Mesothelial cell of epicardium (in vitro differentiated cells): Measurements from ENCODE around the gene RNU6-9. TPM values are rescaled to one million over a fixed set of nuclear protein-coding genes. Genes with fewer than 3 reads are reported as not detected.

Experiments used
- DNase-seq, 2 experiments: peaks; one replicate each; pipeline ENCODE4 v3.0.0; 2021; ENCODE audit warnings: low spot score in 2 of 2; ENCODE audit not compliant: unreplicated experiment in 2 of 2
- H3K27ac Mint-ChIP-seq: 2 replicates; pipeline ENCODE4 v1.8.0; 2021; ENCODE audit warnings: mixed read lengths
- H3K27me3 Mint-ChIP-seq: 2 replicates; pipeline ENCODE4 v1.8.0; 2021; ENCODE audit warnings: low read depth, mixed read lengths
- H3K36me3 Mint-ChIP-seq: 2 replicates; pipeline ENCODE4 v1.8.0; 2021; ENCODE audit warnings: mixed read lengths
- H3K4me1 Mint-ChIP-seq: 2 replicates; pipeline ENCODE4 v1.8.0; 2021; ENCODE audit warnings: mixed read lengths
- H3K4me3 Mint-ChIP-seq: 2 replicates; pipeline ENCODE4 v1.8.0; 2021; ENCODE audit warnings: mild to moderate bottlenecking, moderate library complexity, mixed read lengths
- H3K9me3 Mint-ChIP-seq: 2 replicates; pipeline ENCODE4 v1.8.0; 2021; ENCODE audit warnings: mixed read lengths
- CTCF ChIP-seq: fragments of 200-600 bp; sonication (generic); IDR thresholded peaks from one replicate; pipeline ENCODE4 v1.5.0; 2021; ENCODE audit warnings: antibody characterized with exemption; ENCODE audit not compliant: unreplicated experiment
- total RNA-seq: library from RNA; stranded (reverse); gene quantifications from 3 replicates; pipeline ENCODE4 v1.2.1, GENCODE V29; 2021

The RNU6-9 gene
- total RNA-seq, 1 donor from 2014 or later, result not detected

GRCh38 chr19:920051-920864 lies 27.0 kb downstream of the RNU6-9 start:
- DNase-seq, result no peak
- no peak overlapping the region for H3K27ac Mint-ChIP-seq
- peaks cover 37% of the 10 kb centered on the region for H3K27me3 Mint-ChIP-seq
- TF ChIP-seq CTCF, result no peak
- H3K9me3 Mint-ChIP-seq, result no peaks in the 10 kb centered on the region
- peaks cover 11% of the 10 kb centered on the region for H3K4me1 Mint-ChIP-seq
- H3K36me3 Mint-ChIP-seq, result no peaks in the 10 kb centered on the region
- H3K4me3 Mint-ChIP-seq, result peak overlapping the region; percentile 50

GRCh38 chr19:924553-925086 lies 31.3 kb downstream of the RNU6-9 start:
- Mint-ChIP-seq H3K9me3 (no peaks in the 10 kb centered on the region), H3K4me3 (peak overlapping the region; percentile 72), H3K4me1 (peaks cover 9% of the 10 kb centered on the region), H3K27me3 (peaks cover 17% of the 10 kb centered on the region), H3K27ac (no peak overlapping the region), H3K36me3 (no peaks in the 10 kb centered on the region)
- TF ChIP-seq CTCF, result no peak
- no peak for DNase-seq

- no peak for TF ChIP-seq CTCF
- Mint-ChIP-seq H3K4me1 (peaks cover 9% of the 10 kb centered on the region), H3K9me3 (no peaks in the 10 kb centered on the region), H3K36me3 (peaks cover 3% of the 10 kb centered on the region), H3K4me3 (peak overlapping the region; percentile 72), H3K27ac (peak overlapping the region; percentile 34), H3K27me3 (peaks cover 15% of the 10 kb centered on the region)
- DNase-seq, result no peak
Observed at GRCh38 chr19:925087-925525, 31.8 kb downstream of the RNU6-9 start.

- Mint-ChIP-seq H3K27me3 (peaks cover 11% of the 10 kb centered on the region), H3K4me1 (peaks cover 8% of the 10 kb centered on the region), H3K27ac (peak within 1 kb of the TSS; percentile 83), H3K9me3 (no peaks in the 10 kb centered on the region), H3K4me3 (peak within 1 kb of the TSS; percentile 84), H3K36me3 (peaks cover 3% of the 10 kb centered on the region)
- peak in 1 of 2 experiments; percentile 81 for DNase-seq
- peak; percentile 18 for TF ChIP-seq CTCF
Observed at GRCh38 chr19:925526-926322, 32.4 kb downstream of the RNU6-9 start, which contains the start of gene ARID3A. Gene ARID3A, plus strand, starts transcription at chr19:926035. Its CDS starts 3,494 bp downstream, at chr19:929529.

GRCh38 chr19:926323-926588 lies 33.0 kb downstream of the RNU6-9 start:
- peak overlapping the region; percentile 53 for H3K27ac Mint-ChIP-seq

More at GRCh38 chr19:926323-926588, 33.0 kb downstream of the RNU6-9 start:
- H3K4me3 Mint-ChIP-seq, result peak overlapping the region; percentile 84
- H3K27me3 Mint-ChIP-seq, result peaks cover 6% of the 10 kb centered on the region
- H3K9me3 Mint-ChIP-seq, result no peaks in the 10 kb centered on the region
- peaks cover 3% of the 10 kb centered on the region for H3K36me3 Mint-ChIP-seq
- peaks cover 6% of the 10 kb centered on the region for H3K4me1 Mint-ChIP-seq
- TF ChIP-seq CTCF, result no peak
- DNase-seq, result no peak
